Glomerular endothelial cell (primary cell): ENCODE data around the gene TMEFF2. TPM values are rescaled to one million over a fixed set of nuclear protein-coding genes. Genes with fewer than 3 reads are reported as not detected.
A peak's percentile ranks its signal among the peaks of the same experiment; 100 is the strongest.
"Not testable (repeated sequence)": the region's sequence is repeated elsewhere in the genome, so short reads cannot be mapped to it uniquely, and the experiment has no call there.

Experiments used
- DNase-seq: peaks from one replicate; pipeline ENCODE4 v3.0.0-alpha.2; 2011; ENCODE audit warnings: low read depth, low spot score; ENCODE audit errors: extremely low read depth
- total RNA-seq: library from RNA; depleted of rRNA; stranded (reverse); fragments of >200 nt; gene quantifications from 2 replicates; pipeline ENCODE4 v1.2.3, GENCODE V29; 2015

Gene TMEFF2
- total RNA-seq, 1 donor from 2014 or later = not detected

DNA sequence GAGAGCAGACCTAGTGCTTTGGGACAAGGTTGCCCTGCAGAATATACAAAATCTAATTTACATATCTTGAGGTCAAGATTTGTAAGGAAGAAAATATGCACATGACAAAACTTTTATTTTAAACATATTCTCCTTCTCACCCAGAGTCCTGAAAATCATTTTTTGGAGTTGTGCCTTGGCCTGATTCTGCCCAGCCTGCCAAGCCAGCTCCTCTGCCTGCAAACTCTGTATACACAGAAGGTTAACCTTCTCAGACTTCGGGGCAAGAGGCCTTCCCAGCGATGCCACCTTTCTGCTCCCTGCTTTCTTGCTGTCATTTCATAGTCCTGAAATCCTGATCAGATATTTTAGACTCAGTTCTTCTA lies 252.0 kb downstream of the TMEFF2 start:
- no peak for DNase-seq

- DNase-seq = no peak
Observed at GRCh38 chr2:191942090-191942738, 252.5 kb downstream of the TMEFF2 start.

DNA sequence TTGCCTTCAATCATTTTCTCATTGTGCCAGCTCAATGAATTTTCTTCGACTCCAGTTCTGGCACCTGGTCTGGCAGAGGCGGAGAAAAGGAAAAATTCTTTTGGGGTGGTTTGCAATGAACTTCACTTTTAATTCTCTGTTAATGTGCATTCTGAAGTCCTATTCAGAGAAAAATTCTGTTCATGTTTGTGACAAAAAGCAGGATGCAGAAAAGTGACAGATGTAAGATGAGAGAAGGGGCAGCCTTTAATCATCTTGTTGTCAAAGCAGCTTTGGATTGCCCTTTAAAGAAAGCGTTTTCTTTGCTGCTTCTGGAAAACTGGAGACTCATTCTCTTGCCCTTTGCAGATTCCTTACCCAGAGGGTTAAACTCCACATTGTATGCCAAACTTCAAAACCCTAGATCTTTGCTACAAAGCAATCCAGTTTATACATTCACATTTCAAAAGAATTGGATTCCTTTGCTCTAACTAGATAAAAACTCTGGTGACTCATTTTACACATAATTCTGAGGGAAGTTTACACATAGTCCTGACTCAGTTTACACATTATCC lies 253.3 kb downstream of the TMEFF2 start:
- no peak for DNase-seq

DNA sequence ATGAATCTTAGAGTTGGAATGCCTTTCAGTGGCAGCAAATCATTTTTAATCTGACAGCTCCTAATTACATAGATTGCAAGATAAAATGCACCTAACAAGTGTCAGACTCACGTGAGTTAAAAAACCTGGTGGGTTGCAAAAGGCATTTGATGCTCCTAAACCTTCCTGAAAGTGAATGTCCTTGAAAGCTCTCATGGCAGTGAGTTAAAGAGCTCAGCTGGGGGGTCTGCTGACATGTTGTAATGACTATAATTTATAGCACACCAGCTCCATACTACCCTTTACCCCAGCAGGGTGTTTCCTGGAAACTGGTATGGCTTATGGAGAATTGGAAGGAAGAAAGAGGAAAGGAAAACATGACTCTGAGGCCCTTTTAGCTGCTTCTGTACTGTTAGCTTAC lies 256.0 kb downstream of the TMEFF2 start:
- DNase-seq = no peak

- no peak for DNase-seq
Observed at GRCh38 chr2:191936882-191937405, 257.8 kb downstream of the TMEFF2 start.

GRCh38 chr2:191935247-191935646 lies 259.5 kb downstream of the TMEFF2 start:
- no peak for DNase-seq

DNA sequence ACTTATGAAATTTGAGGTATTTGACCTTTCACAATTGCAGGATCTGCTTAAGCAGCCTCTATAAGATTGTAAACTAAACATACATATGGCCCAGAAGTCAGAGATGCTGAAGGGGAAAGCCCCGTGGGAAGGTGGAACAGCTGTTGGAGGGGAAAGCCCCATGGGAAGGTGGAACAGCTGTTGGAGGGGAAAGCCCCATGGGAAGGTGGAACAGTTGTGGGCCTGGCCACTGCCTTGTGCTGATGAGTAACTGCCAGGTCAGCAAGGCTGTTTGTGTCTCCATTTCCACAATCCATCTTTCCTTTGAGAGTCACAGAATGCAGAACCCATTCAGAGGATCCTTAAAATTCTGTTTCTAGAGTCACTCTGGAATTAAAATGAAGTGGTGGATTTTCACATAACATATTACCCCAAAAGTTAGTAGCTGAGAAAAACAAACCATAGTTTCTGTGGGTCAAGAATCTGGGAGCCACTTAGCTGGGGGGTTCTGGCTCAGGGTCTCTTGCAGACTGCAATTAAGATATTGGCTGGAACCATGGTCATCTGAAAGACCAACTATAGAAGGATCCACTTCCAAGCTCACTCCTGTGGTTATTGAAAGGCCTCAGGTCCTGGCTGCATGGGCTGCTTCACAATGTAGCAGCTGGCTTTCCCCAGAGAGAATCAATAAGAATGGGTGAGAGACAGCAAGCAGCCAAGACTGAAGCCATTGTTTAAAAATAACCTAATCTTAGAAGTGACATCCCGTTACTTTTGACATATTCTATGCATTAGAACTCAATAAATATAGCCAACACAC lies 261.2 kb downstream of the TMEFF2 start:
- DNase-seq = no peak

- no peak for DNase-seq
Observed at GRCh38 chr2:191932286-191932685, 262.4 kb downstream of the TMEFF2 start.

- no peak for DNase-seq
Observed at GRCh38 chr2:191931329-191931728, 263.4 kb downstream of the TMEFF2 start.

- no peak for DNase-seq
Observed at GRCh38 chr2:191930205-191930604, 264.5 kb downstream of the TMEFF2 start.

GRCh38 chr2:191929288-191929687 lies 265.4 kb downstream of the TMEFF2 start:
- peak; percentile 90 for DNase-seq

- no peak for DNase-seq
Observed at GRCh38 chr2:191927991-191928390, 266.7 kb downstream of the TMEFF2 start.

- peak; percentile 100 for DNase-seq
Observed at GRCh38 chr2:191927319-191927867, 267.3 kb downstream of the TMEFF2 start.

DNA sequence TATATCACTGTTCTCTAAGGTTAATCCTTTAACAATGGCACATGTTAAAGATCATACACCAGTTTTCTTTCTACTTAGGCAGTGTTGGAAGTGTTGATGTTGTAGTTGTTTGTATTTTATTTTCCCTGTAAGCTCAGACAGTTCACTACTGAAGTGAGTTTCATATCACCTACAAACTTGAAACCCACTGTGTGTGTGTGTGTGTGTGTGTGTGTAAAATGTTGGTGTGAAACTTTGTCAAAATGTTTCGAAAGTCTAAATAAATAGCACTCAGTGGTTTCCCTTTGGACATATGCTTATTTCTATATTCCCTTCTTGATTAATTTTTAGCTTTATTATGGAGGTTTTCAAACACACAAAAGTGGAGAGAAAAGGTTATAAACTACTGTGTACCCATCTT lies 268.1 kb downstream of the TMEFF2 start:
- no peak for DNase-seq

DNA sequence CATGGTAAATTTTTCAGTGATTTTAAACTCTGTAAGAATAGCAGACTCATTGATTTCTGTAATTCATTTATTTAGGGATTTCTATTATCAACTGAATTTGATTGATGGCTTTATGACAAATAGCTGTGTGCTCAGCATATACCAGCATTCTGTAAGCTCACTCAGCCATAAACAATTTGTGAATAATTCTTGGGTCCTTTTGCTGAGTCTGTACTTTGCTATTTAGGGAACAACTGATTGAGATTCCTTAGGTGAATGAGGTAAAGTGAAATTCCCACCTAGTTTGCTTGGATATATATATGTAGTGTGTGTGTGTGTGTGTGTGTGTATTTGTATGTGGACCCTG lies 271.1 kb downstream of the TMEFF2 start:
- no peak for DNase-seq

GRCh38 chr2:191922736-191923651 lies 271.7 kb downstream of the TMEFF2 start:
- no peak for DNase-seq

GRCh38 chr2:191921650-191922049 lies 273.1 kb downstream of the TMEFF2 start:
- DNase-seq = not testable (repeated sequence)

- DNase-seq = no peak
Observed at GRCh38 chr2:191920502-191920901, 274.2 kb downstream of the TMEFF2 start.

DNA sequence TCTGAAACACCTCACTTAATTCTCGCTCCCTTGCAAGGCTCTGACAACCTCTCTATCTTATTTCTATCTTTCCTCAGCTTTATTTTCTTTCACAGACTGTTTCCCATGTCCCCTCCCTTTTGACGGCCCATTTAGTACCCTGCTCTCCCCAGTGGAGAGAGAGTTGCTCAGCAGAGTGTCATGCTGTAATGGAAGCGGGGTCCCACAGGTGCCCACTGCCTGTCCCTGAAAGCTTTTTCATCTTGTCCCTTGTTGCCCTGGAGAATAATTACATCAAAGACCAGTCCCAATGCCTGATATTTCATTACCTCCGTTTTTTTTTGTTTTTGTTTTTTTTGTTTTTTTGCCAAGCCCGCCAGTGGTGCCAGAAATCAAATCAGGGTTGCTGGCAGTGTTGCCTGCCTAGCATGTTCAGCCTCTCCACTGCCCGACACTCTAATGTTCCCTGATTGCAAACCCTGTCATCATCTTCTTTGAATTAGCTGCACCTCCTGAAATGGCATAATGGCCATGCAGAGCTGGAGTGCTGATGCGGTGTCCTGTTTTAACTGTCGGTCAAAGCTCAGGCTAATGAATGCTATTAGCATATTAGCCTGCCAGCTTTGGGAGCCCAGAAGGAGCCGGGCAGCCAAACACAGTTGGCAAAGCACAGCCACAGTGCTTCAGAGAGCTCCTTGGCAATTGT lies 276.6 kb downstream of the TMEFF2 start:
- DNase-seq = no peak

DNA sequence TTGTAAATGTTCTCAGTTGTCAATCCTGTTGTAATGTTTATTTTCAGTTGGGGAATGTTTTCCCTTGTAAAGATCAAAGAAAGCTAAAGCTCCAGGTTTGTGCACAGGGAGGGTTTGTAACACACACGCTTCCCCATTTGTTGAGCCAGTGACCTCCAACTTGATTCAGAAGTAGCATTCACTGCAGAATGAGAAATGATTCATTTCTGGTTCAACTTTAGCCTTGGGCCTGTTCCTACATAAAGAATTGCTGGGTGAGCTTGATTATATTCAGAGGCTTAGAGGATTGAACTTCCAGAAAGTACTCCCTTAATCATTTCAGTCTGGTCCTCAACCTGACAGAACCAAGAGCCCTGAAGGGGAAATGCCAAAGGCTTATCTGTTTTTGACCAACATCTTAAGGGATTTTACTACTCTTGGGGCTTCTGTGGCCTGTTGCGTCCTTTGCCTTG lies 277.3 kb downstream of the TMEFF2 start:
- DNase-seq = no peak
